ENCODE results near the gene SETBP1. TPM values are rescaled to one million over a fixed set of nuclear protein-coding genes. Genes with fewer than 3 reads are reported as not detected.

The SETBP1 gene
- total RNA-seq, 1 experiment from 2014 or later: 0.23 TPM

GRCh38 chr18:44771956-44772917, 91.5 kb downstream of the SETBP1 start:
- POLR2A ChIA-PET: no interaction called here
- TF ChIP-seq TCF7L2 (IDR thresholded peaks at IDR 0.05; ENCODE audit: low read depth, low read length) (no peak), REST (IDR thresholded peaks at IDR 0.05; ENCODE audit: insufficient read depth in 1 of 2, low read depth in 2 of 2, low read length in 1 of 2) (no peak), POLR2AphosphoS5 (IDR thresholded peaks at IDR 0.05; ENCODE audit: low read depth, low read length) (no peak), SIN3A (IDR thresholded peaks at IDR 0.05; ENCODE audit: borderline replicate concordance, insufficient read depth, low read depth, low read length) (no peak), CTCF (IDR thresholded peaks at IDR 0.05) (no peak)
- H3K9me3 ChIP-seq (ENCODE audit: control insufficient read depth, insufficient read depth, low read depth, low read length): no peaks in the 10 kb centered on the region
- intact Hi-C loops (cut with micrococcal nuclease; ENCODE audit: unreplicated experiment): no loop called here
- no peaks in the 10 kb centered on the region for H3K36me3 ChIP-seq (ENCODE audit: control insufficient read depth, insufficient read depth, low read length)
- no peaks in the 10 kb centered on the region for H3K4me1 ChIP-seq (ENCODE audit: control insufficient read depth, insufficient read depth, low read length)
- H3K27me3 ChIP-seq (ENCODE audit: control insufficient read depth, insufficient read depth, low read length): no peaks in the 10 kb centered on the region
- DNase-seq (ENCODE audit: low read depth, low spot score) (no peak), ATAC-seq (no peak)
- H3K27ac ChIP-seq (ENCODE audit: low read length): no peak overlapping the region
- in situ Hi-C loops (cut with HindIII; ENCODE audit: low pct_unique_long_range_greater_than_20kb, low sequenced_read_pairs): no loop called here
- BruUV-seq (replicated peaks): no TSS peak
- H3K4me3 ChIP-seq (ENCODE audit: low read depth in 2 of 2, low read length in 2 of 2): no peak overlapping the region
- CTCF ChIA-PET: no interaction called here

- Histone ChIP-seq H3K4me1 (ENCODE audit: control insufficient read depth, insufficient read depth, low read length) (no peaks in the 10 kb centered on the region), H3K4me3 (ENCODE audit: low read depth in 2 of 2, low read length in 2 of 2) (no peak overlapping the region), H3K27ac (ENCODE audit: low read length) (no peak overlapping the region), H3K9me3 (ENCODE audit: control insufficient read depth, insufficient read depth, low read depth, low read length) (no peaks in the 10 kb centered on the region), H3K36me3 (ENCODE audit: control insufficient read depth, insufficient read depth, low read length) (no peaks in the 10 kb centered on the region), H3K27me3 (ENCODE audit: control insufficient read depth, insufficient read depth, low read length) (no peaks in the 10 kb centered on the region)
- no TSS peak for BruUV-seq (replicated peaks)
- no peak for TF ChIP-seq REST (IDR thresholded peaks at IDR 0.05; ENCODE audit: insufficient read depth in 1 of 2, low read depth in 2 of 2, low read length in 1 of 2)
- no peak for TF ChIP-seq CTCF (IDR thresholded peaks at IDR 0.05)
- no peak for TF ChIP-seq TCF7L2 (IDR thresholded peaks at IDR 0.05; ENCODE audit: low read depth, low read length)
- no peak for TF ChIP-seq POLR2AphosphoS5 (IDR thresholded peaks at IDR 0.05; ENCODE audit: low read depth, low read length)
- no peak for TF ChIP-seq SIN3A (IDR thresholded peaks at IDR 0.05; ENCODE audit: borderline replicate concordance, insufficient read depth, low read depth, low read length)
- ChIA-PET POLR2A (no interaction called here), CTCF (no interaction called here)
- DNase-seq (ENCODE audit: low read depth, low spot score) (no peak), ATAC-seq (no peak)
- in situ Hi-C loops (cut with HindIII; ENCODE audit: low pct_unique_long_range_greater_than_20kb, low sequenced_read_pairs) (no loop called here), intact Hi-C loops (cut with micrococcal nuclease; ENCODE audit: unreplicated experiment) (no loop called here)
Measured at GRCh38 chr18:44773640-44774155, 93.0 kb downstream of the SETBP1 start.
